Measurements from ENCODE around the gene STK39.

Gene STK39

DNA sequence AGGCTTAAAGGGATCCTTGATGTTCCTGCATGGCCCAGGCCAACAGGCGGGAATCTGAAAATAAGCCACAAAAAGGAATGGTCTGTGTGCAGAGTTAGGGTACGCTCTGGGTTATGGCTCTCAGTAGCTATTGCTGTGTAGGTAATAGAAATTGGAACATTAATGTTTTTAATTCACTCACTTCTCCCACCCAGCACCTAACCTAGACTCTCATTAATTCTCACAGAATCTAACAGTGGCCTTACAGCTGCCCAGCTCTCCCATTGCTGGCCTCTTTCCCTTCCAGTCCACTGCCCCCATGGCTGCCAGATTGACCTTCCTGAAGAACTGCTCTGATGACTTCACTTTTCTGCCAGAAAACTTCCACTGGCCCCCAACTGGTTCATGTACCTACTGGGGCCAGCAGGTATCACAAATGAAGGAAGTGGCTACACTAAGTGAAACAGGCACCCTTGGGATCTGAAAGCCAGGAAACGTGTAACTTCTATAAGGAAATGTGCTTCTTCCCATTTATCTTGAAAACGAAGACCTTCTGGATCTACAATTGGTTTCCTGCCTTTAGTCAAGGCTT is 315.2 kb downstream of the STK39 start:
- no peak for DNase-seq (ENCODE audit: low read depth in 2 of 2)

GRCh38 chr2:167929484-167929883 is 317.9 kb downstream of the STK39 start:
- no peak for DNase-seq (ENCODE audit: low read depth in 2 of 2)

GRCh38 chr2:167928434-167928833 is 319.0 kb downstream of the STK39 start:
- no peak for DNase-seq (ENCODE audit: low read depth in 2 of 2)

- no peak for DNase-seq (ENCODE audit: low read depth in 2 of 2)
These were observed 321.6 kb downstream of the STK39 start for GRCh38 chr2:167925758-167926157.

DNA sequence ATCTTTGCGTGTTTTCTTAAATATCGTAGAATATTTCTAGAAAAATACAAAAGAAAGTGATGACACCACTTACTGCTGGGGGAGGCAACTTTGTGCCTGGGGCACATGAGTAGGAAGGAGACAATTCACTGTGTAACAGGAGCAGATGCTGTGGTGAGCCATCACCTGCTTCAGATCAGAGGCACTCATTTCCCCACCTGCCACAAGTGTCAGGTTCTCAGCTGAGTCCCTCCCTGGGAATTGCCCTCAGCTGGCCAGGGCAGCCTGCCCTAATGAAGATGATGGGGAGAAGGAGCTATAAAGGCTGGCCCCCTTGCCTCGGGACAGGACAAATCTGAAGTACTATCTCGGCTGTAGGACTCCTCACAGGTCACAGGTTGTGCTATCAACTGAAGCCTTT is 322.8 kb downstream of the STK39 start:
- no peak for DNase-seq (ENCODE audit: low read depth in 2 of 2)

- no peak for DNase-seq (ENCODE audit: low read depth in 2 of 2)
These were observed 330.6 kb downstream of the STK39 start for GRCh38 chr2:167916756-167917155.

- DNase-seq (ENCODE audit: low read depth in 2 of 2): no peak
These were observed 332.4 kb downstream of the STK39 start for GRCh38 chr2:167914969-167915368.

GRCh38 chr2:167908786-167909185 is 338.6 kb downstream of the STK39 start:
- no peak for DNase-seq (ENCODE audit: low read depth in 2 of 2)

DNA sequence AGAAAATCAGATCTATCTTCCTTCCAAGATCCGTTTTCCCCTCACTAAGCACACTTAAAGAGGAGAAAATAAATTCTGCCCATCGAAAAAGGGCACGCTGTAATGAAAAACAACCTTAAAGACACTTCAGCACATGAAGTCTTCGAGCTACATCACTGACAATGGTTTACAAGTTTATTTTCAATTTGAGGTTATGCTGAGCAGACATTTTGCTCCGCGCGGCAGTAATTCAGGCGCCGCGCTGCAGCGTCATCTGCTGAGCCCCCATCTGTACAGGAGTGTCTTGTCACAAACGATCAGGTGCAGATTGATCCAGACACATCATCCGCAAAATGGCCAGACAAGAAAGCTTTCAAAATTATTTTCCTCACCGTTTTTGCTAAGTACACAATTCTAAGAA is 341.7 kb downstream of the STK39 start:
- DNase-seq (ENCODE audit: low read depth in 2 of 2): no peak
